Nephron (organoid): ENCODE measurements around the gene CCDC83.

Experiments
- H3K27ac Mint-ChIP-seq, 3 experiments: 2 replicates each; pipeline ENCODE4 v1.8.0; 2020; ENCODE audit warnings: mixed read lengths in 3 of 3, mild to moderate bottlenecking in 2 of 3, moderate library complexity in 1 of 3
- H3K27me3 Mint-ChIP-seq: 2 replicates; pipeline ENCODE4 v1.8.0; 2021; ENCODE audit warnings: low read depth, mild to moderate bottlenecking, moderate library complexity, mixed read lengths
- H3K36me3 Mint-ChIP-seq: 2 replicates; pipeline ENCODE4 v1.8.0; 2020; ENCODE audit warnings: low read depth, mixed read lengths
- H3K4me1 Mint-ChIP-seq: 2 replicates; pipeline ENCODE4 v1.8.0; 2020; ENCODE audit warnings: mixed read lengths
- H3K4me3 Mint-ChIP-seq, 3 experiments: 2 replicates each; pipeline ENCODE4 v1.8.0; 2020; ENCODE audit warnings: mild to moderate bottlenecking in 3 of 3, mixed read lengths in 3 of 3, moderate library complexity in 2 of 3
- H3K9me3 Mint-ChIP-seq: 2 replicates; pipeline ENCODE4 v1.8.0; 2020; ENCODE audit warnings: mixed read lengths
- TF ChIP-seq, protein P1 (sequence below), 3 experiments: fragments of 200-600 bp; sonication (generic); IDR thresholded peaks; one replicate each; pipeline ENCODE4 v1.5.0; 2021; ENCODE audit warnings: antibody characterized with exemption in 3 of 3; ENCODE audit not compliant: unreplicated experiment in 3 of 3

CCDC83 gene

DNA sequence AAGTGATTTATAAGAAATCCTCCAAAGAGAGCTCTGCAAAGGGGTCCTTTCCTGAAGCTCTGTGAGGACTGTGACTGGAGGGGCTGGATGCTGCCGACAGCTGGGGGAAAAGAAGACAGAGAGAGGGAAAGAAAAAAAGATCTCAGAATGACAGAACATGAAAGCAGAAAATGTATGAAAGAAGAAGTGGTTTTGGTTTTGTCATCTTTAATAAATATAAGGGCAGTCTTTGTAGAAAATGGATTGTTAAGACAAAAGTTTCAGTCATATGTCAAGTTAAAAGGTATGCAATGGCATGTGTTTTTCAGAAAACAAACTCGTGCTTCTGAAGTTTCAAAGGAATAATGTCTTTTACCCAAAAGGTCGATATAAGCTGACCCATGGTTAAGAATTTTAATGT, 105.5 kb downstream of the CCDC83 start:
- TF ChIP-seq, protein P1, sequence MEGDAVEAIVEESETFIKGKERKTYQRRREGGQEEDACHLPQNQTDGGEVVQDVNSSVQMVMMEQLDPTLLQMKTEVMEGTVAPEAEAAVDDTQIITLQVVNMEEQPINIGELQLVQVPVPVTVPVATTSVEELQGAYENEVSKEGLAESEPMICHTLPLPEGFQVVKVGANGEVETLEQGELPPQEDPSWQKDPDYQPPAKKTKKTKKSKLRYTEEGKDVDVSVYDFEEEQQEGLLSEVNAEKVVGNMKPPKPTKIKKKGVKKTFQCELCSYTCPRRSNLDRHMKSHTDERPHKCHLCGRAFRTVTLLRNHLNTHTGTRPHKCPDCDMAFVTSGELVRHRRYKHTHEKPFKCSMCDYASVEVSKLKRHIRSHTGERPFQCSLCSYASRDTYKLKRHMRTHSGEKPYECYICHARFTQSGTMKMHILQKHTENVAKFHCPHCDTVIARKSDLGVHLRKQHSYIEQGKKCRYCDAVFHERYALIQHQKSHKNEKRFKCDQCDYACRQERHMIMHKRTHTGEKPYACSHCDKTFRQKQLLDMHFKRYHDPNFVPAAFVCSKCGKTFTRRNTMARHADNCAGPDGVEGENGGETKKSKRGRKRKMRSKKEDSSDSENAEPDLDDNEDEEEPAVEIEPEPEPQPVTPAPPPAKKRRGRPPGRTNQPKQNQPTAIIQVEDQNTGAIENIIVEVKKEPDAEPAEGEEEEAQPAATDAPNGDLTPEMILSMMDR (IDR thresholded peaks at IDR 0.05; ENCODE audit: unreplicated experiment in 3 of 3) = no peak
- H3K27me3 Mint-ChIP-seq = no peaks in the 10 kb centered on the region

DNA sequence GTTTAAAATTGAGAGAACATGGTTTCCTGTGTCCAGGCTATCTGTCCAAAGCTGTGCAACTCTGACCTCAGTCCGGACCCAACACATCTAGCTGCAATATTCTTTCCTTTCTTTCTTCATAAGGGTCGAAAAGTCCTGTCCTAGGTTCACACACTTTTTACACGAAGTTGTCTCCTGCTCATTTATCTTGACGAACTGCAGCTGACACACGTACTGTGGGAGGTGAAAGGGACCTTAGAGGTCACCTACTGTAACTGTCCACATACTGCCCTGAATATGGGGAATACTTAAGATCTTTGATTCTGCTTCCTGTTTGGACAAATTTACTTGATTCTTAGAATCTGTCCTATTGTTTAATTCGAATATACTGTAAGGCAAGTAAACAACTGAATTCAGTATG, 105.9 kb downstream of the CCDC83 start:
- Mint-ChIP-seq H3K36me3 (peaks cover 85% of the 10 kb centered on the region), H3K9me3 (no peaks in the 10 kb centered on the region), H3K27ac (peak overlapping the region; percentile 63 to 89 (median 76)), H3K4me1 (peaks cover 51% of the 10 kb centered on the region), H3K4me3 (no peak overlapping the region), H3K27me3 (no peaks in the 10 kb centered on the region)
- TF ChIP-seq, protein P1 (IDR thresholded peaks at IDR 0.05; ENCODE audit: unreplicated experiment in 3 of 3) = no peak

More for the DNA sequence above, 105.5 kb downstream of the CCDC83 start:
- H3K4me1 Mint-ChIP-seq = peaks cover 56% of the 10 kb centered on the region
- peak overlapping the region; percentile 41 to 76 (median 44) for H3K27ac Mint-ChIP-seq
- H3K4me3 Mint-ChIP-seq = peak overlapping the region in 2 of 3 experiments; percentile 11 to 35
- no peaks in the 10 kb centered on the region for H3K9me3 Mint-ChIP-seq
- peaks cover 83% of the 10 kb centered on the region for H3K36me3 Mint-ChIP-seq

DNA sequence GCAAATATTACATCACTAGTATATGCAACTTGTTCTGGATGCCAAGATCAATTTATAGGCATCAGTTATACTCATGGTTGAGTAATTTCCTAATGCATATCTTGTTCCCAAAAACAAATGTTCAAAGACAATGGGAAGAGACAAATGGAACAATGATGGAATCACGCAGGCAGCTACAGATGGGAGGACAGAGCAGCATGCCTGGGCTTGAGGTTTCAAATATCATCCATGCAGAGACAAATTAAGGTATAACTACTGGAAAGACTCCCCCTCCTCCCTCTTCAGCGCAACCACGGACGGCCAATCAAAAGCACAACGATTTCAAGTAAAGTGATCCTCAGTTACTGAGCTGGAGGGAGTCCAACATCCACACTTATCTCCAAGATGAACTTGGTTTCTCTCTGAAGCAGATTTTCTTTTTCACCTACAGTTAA, 106.8 kb downstream of the CCDC83 start:
- Mint-ChIP-seq H3K4me3 (peak overlapping the region in 2 of 3 experiments; percentile 17 to 64), H3K4me1 (peaks cover 48% of the 10 kb centered on the region), H3K9me3 (no peaks in the 10 kb centered on the region), H3K27ac (peak overlapping the region; percentile 74 to 82 (median 76)), H3K36me3 (peaks cover 85% of the 10 kb centered on the region), H3K27me3 (no peaks in the 10 kb centered on the region)
- TF ChIP-seq, protein P1 (IDR thresholded peaks at IDR 0.05; ENCODE audit: unreplicated experiment in 3 of 3) = no peak

DNA sequence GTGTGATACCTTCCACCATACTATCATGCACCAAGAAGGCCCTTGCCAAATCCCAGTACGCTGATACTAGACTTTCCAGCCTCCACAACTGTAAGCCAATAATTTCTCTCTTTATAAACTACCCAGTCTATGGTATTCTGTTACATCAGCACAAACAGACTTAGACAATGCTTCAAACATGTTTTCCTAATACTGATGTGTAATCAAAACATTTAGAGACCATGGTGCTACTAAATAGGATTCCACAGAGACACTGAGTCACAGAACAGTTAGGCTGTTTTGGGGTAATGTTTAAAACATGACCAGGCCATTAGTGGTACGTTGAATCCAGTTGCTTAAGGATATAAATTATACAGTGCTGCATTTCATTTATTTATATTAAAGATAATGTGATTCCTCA, 110.0 kb downstream of the CCDC83 start:
- TF ChIP-seq, protein P1 (IDR thresholded peaks at IDR 0.05; ENCODE audit: unreplicated experiment in 3 of 3) = no peak
- H3K4me1 Mint-ChIP-seq = peaks cover 37% of the 10 kb centered on the region
- H3K27ac Mint-ChIP-seq = no peak overlapping the region
- peaks cover 81% of the 10 kb centered on the region for H3K36me3 Mint-ChIP-seq
- H3K9me3 Mint-ChIP-seq = no peaks in the 10 kb centered on the region
- no peaks in the 10 kb centered on the region for H3K27me3 Mint-ChIP-seq
- no peak overlapping the region for H3K4me3 Mint-ChIP-seq

DNA sequence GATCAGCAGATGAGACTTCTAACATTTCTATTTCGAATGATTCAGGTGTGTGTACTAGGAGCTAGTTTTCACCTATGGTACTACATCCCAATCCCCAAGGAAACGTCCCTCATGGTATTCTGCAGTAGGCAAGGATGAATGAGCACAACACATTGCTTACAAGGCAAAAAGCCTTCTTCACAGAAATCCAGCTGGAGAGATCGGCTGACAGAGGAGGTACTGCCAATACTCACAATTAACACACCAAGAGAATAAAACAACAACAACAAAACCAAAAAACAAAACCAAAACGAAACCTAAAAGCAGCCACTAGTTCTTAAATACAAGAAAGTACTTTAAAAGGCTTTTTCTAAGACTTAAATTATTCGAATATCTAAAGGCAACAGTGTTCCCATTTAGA, 112.3 kb downstream of the CCDC83 start:
- TF ChIP-seq, protein P1 (IDR thresholded peaks at IDR 0.05; ENCODE audit: unreplicated experiment in 3 of 3) = no peak
- H3K36me3 Mint-ChIP-seq = peaks cover 78% of the 10 kb centered on the region
- H3K9me3 Mint-ChIP-seq = no peaks in the 10 kb centered on the region
- H3K4me3 Mint-ChIP-seq = no peak overlapping the region
- no peaks in the 10 kb centered on the region for H3K27me3 Mint-ChIP-seq
- peaks cover 14% of the 10 kb centered on the region for H3K4me1 Mint-ChIP-seq
- peak overlapping the region in 2 of 3 experiments; percentile 16 to 62 for H3K27ac Mint-ChIP-seq
